Mesodermal cell (in vitro differentiated cells): ENCODE measurements around the gene ARHGEF10L.

Source experiments
- H3K27ac ChIP-seq: 2 replicates; pipeline ENCODE4 v1.7.0; 2013; ENCODE audit warnings: mild to moderate bottlenecking, low read depth, low read length, moderate library complexity; ENCODE audit not compliant: severe bottlenecking
- H3K36me3 ChIP-seq: 2 replicates; pipeline ENCODE4 v1.7.1; 2013; ENCODE audit warnings: mild to moderate bottlenecking, low read length, moderate library complexity; ENCODE audit not compliant: control insufficient read depth, insufficient read depth
- H3K4me1 ChIP-seq: one replicate; pipeline ENCODE4 v1.7.1; 2013; ENCODE audit warnings: mild to moderate bottlenecking, low read length; ENCODE audit not compliant: insufficient read depth, control insufficient read depth, poor library complexity, severe bottlenecking
- H3K4me3 ChIP-seq: 2 replicates; pipeline ENCODE4 v1.7.0; 2013; ENCODE audit warnings: low read length, control low read depth, mild to moderate bottlenecking; ENCODE audit not compliant: insufficient read depth, poor library complexity, severe bottlenecking; ENCODE audit errors: extremely low read depth
- H3K9me3 ChIP-seq: 2 replicates; pipeline ENCODE4 v1.7.1; 2013; ENCODE audit warnings: mild to moderate bottlenecking, low read length, moderate library complexity; ENCODE audit not compliant: control insufficient read depth
- WGBS, 2 experiments: methylation state at CpG; one replicate each; pipeline ENCODE4 v1.1.5; 2013; ENCODE audit warnings: missing lambda C conversion rate in 2 of 2; ENCODE audit not compliant: insufficient coverage in 2 of 2; 5-methylcytosine and 5-hydroxymethylcytosine counted together

Gene ARHGEF10L

DNA sequence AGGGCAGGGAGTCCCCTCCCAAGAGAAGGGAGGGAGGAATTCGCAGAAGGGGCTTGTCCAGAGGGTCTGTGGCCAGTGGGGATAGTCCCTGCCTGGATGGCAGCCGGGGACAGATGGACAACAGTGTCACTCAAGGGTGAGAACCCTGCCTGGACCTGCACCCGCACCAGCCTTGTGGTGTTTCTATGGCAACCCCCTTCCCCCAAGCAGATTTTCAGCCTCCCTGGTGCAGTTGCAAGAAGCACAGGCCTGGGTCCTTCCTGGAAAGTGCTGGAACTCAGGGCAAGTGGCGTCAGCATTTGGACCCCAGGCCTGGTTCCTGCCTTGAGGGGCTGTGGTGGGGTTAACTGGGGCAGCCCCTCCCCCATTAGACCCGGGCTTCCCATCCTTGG, 131.8 kb downstream of the ARHGEF10L start:
- Histone ChIP-seq H3K4me1 (peaks cover 4% of the 10 kb centered on the region), H3K4me3 (no peak overlapping the region), H3K9me3 (no peaks in the 10 kb centered on the region), H3K36me3 (peaks cover 18% of the 10 kb centered on the region), H3K27ac (no peak overlapping the region)
- WGBS, 2 experiments: 56 to 67% methylated on average over 1 of the region's 5 CpGs

DNA sequence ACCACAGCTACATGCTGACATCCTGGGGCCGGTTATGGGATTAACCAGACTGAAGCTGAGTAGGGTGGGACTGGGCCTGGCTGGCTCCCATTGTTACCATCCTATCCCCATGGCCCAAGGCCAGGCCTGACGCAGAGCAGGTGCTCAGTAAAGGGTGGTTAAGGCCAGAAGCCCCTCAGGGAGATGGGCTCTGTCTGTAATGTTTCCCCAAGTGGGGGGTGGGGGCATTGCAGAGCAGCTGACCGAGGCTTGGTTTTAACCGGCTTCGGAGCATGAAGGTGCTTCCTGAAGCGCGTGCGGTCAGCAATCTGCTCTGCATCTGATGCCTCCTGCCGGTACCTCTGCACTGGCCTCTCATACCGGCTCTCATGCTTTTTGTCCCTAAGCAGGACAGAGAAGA, 132.2 kb downstream of the ARHGEF10L start:
- WGBS, 2 experiments: 40 to 60% methylated on average over 4 to 10 of the region's 10 CpGs
- peaks cover 4% of the 10 kb centered on the region for H3K4me1 ChIP-seq
- no peak overlapping the region for H3K27ac ChIP-seq
- no peak overlapping the region for H3K4me3 ChIP-seq
- H3K36me3 ChIP-seq: peaks cover 18% of the 10 kb centered on the region
- no peaks in the 10 kb centered on the region for H3K9me3 ChIP-seq

DNA sequence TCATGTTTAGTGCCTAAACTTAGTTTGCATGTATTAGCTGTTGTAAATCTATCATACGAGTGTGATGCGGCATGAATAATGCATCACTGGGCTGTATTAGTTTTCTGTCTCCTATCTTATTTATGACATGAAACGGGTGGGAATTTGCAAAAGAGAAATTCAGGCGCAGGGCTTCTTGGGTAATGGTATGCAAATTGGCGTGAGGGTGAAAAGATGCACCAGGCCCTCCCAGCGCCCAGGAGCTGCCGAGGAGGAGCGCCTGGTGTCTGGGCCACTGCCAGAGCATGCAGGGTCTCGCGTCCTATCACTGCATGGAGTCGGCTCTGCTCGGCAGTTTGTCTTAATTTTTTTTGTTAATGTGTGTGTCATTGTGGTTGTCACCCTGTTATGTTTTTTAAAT, 132.7 kb downstream of the ARHGEF10L start:
- H3K36me3 ChIP-seq: peaks cover 18% of the 10 kb centered on the region
- no peaks in the 10 kb centered on the region for H3K9me3 ChIP-seq
- H3K4me1 ChIP-seq: peaks cover 4% of the 10 kb centered on the region
- H3K27ac ChIP-seq: no peak overlapping the region
- WGBS, 2 experiments: 70 to 71% methylated on average over 12 of the region's 12 CpGs
- no peak overlapping the region for H3K4me3 ChIP-seq

DNA sequence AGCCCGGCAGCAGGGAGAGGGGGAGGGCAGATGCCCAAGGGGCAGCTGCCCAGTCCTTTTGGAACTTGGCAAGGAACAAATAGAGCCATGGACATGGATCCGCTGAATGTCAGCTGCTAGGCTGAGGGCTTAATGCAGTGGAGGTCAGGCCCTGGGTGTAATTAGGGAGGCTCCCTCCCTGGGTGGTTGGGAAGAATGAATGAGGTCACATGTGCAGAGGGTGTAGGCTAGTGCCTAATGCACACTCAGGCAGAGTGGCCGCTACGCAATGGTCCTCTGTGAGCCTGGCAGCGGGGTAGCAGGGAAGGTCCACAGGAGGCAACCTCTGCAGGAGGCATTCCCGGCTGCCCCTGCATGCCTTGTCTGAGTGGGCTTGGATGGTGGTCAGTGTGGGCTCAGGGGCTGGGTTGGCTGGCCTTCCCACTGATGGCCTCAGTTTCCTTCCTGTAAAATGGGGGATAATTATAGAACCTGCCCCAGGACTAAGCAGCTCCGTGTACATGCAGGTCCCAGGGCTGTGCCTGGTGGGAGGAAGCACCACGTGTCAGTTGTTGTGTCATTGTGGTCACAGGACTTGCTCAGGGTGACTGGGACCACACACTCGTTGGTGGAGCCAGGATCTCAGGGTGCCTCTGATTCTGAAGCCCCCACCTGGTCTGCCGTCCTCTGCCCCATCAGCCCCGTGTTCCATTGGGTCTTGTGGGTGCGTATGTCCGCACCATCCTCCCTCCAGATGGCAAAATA, 134.0 kb downstream of the ARHGEF10L start:
- Histone ChIP-seq H3K36me3 (peaks cover 13% of the 10 kb centered on the region), H3K9me3 (no peaks in the 10 kb centered on the region), H3K4me3 (no peak overlapping the region), H3K4me1 (peaks cover 4% of the 10 kb centered on the region), H3K27ac (no peak overlapping the region)
- WGBS, 2 experiments: 89 to 93% methylated on average over 12 of the region's 13 CpGs

DNA sequence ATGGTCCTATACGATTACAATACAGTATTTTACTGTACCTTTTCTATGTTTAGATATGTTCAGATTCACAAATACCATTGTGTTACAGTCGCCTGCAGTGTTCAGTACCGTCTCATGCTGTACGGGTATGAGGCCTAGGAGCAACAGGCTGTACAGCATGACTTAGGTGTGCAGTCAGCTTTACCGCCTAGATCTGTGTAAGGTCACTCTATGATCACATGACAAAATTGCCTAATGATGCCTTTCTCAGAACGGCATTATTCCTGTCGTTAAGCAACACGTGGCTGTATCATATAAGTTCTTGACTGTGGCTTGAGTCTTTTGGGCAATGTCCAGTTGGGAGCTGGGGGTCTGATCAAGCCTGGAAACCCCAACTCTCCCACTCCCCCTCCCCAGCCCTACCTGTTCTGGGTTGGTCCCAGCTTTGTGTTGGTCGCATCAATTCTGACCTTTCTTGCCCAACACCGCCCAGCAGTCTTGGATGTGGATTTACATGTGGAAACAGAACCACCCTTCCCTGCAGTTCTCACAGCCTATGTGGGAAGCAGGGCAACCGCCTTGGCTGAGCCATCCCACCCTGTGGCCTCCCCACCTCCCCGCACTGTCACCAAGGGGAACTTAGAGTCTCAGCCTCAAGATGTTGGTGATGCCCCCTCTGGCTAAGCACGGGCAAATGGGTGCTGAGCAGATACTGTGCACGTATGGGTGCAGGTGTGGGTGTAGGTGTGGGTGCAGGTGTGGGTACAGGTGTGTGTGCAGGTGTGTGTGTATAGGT, 135.4 kb downstream of the ARHGEF10L start:
- Histone ChIP-seq H3K9me3 (no peaks in the 10 kb centered on the region), H3K4me3 (no peak overlapping the region), H3K27ac (peak overlapping the region; percentile 16), H3K36me3 (peaks cover 12% of the 10 kb centered on the region), H3K4me1 (peaks cover 4% of the 10 kb centered on the region)
- 90 to 98% methylated on average over 5 to 13 of the region's 14 CpGs for WGBS, 2 experiments

DNA sequence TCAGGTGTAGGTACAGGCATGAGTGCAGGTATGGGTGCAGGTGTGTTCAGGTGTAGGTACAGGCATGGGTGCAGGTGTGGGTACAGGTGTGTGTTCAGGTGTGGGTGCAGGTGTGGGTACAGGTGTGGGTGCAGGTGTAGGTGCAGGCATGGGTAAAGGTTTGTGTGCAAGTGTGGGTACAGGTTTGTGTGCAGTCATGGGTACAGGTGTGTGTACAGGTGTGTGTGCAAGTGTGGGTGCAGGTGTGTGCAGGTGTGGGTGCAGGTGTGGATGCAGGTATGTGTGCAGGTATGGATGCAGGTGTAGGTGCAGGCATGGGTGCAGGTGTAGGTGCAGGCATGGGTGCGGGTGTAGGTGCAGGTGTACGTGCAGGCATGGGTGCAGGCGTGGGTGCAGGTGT, 136.2 kb downstream of the ARHGEF10L start:
- Histone ChIP-seq H3K4me1 (peaks cover 3% of the 10 kb centered on the region), H3K4me3 (no peak overlapping the region), H3K27ac (no peak overlapping the region), H3K36me3 (peaks cover 6% of the 10 kb centered on the region), H3K9me3 (no peaks in the 10 kb centered on the region)
- WGBS, 2 experiments: 95% methylated on average over 3 of the region's 3 CpGs; no CpG with 5 or more reads in 1 of the 2 experiments

DNA sequence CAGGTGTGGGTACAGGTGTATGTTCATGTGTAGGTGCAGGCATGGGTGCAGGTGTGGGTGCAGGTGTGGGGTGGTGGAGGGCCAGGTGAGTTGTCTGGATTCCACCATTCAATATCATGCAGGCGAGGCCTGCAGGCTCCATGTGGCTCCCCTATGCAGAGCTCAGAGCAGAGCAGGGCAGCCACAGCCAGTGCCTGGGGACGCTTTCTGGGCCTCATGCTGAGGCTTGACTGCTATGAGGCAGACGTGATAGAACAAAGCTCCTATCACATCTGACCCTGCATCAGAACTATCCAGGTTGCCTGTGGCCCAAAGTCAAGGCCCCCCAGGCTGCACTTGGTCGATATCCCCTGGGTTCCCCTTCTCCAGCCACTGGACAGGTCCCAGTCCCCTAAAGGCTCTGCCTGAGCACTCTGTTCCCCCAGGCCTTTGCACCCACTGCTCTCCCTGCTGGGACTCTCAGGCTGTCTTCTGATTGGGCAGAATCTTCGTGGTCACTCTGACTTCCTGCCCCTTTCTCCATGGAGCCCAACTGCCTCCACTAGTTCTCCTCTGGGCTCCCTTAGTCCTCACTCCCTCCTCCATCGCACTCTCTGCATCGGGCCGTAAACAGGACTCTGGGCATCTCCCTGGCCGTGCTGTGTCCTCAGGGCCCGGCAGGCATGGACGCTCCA, 137.0 kb downstream of the ARHGEF10L start:
- Histone ChIP-seq H3K36me3 (peaks cover 8% of the 10 kb centered on the region), H3K4me3 (no peak overlapping the region), H3K4me1 (no peaks in the 10 kb centered on the region), H3K27ac (no peak overlapping the region), H3K9me3 (no peaks in the 10 kb centered on the region)
- 89 to 94% methylated on average over 8 to 10 of the region's 11 CpGs for WGBS, 2 experiments

DNA sequence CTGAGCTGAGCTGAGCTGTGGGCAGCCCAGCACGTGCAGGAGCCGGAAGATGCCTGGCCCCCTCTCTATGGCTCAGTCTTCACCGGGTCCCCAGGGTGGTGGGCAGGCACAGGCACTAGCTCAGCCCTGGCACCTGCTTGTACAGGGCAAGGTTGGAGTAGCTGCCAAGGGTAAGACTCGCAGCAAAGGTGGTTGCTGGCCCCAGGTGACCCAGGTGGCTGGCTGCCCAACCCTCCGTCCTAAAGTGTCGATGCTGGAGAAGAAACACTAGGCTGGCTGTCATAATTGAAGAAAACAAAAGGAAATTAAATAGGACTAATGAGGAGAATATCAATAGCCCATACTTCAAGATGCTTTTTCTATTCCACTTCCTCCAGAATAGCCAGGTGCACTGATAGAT, 138.5 kb downstream of the ARHGEF10L start:
- Histone ChIP-seq H3K9me3 (no peaks in the 10 kb centered on the region), H3K27ac (no peak overlapping the region), H3K4me1 (no peaks in the 10 kb centered on the region), H3K36me3 (peaks cover 8% of the 10 kb centered on the region), H3K4me3 (no peak overlapping the region)
- 88 to 97% methylated on average over 4 of the region's 6 CpGs for WGBS, 2 experiments

DNA sequence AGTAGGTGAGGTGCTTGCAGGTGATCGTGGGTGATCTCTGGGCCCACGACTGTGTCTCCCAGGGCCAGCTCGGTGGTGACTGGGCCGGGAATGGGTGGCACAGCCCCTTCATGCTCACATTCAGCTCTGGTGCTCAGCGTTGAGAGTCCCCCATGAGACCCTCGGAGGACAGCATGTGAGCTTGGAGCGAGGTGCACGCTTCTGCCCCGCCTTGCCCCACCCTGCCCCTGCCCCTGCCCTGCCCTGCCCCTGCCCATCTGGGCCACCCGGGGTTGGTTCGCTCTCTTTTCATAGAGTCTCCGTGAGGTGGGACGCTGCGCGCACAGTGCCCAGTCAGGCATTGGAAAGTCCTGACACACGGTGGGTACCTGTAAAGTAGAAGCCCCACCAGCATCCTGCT, 140.4 kb downstream of the ARHGEF10L start:
- H3K4me3 ChIP-seq: no peak overlapping the region
- H3K9me3 ChIP-seq: no peaks in the 10 kb centered on the region
- H3K27ac ChIP-seq: no peak overlapping the region
- H3K4me1 ChIP-seq: peaks cover 6% of the 10 kb centered on the region
- H3K36me3 ChIP-seq: peaks cover 8% of the 10 kb centered on the region
- WGBS, 2 experiments: 95 to 96% methylated on average over 16 of the region's 16 CpGs

DNA sequence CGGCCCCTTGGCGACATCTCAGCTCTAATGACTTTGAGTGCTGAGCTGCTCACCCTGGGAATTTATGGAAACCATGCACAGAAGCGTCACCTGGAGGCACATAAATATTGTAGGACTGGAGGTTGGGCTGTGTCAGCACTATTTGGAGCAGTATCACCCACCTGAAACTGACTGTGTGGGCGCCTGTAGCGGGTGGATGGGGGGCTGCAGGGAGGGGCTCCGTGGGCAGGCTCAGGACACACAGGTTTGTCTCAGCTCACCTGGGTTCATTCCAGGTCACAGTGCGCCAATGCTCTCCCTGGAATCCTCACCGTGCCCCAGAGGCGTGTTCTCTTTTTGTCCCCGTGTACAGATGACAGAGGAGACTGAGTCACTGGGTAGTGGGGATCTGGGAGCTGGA, 140.8 kb downstream of the ARHGEF10L start:
- Histone ChIP-seq H3K27ac (no peak overlapping the region), H3K4me3 (no peak overlapping the region), H3K4me1 (peaks cover 7% of the 10 kb centered on the region), H3K36me3 (peaks cover 8% of the 10 kb centered on the region), H3K9me3 (no peaks in the 10 kb centered on the region)
- WGBS, 2 experiments: 92 to 97% methylated on average over 7 to 8 of the region's 10 CpGs
